Measurements from ENCODE around the gene GFRA1.

The GFRA1 gene

DNA sequence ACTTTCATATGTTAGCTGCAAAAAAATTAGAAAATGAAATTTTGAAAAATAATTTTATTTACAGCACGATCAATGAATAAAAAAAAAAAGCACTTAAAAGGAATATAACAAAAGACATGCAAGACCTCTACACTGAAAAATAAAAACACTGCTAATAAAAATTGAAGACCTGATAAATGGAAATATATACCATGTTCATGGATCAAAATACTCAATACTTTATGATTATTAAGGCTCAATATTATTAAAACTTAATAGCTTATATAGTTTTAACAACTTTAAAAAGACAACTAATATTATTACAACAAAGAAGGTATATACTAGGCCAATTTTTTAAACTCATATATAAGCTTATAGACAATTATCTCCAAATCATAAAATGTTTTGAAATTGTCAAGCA is 143.0 kb downstream of the GFRA1 start:
- ATAC-seq (ENCODE audit: insufficient read depth, low read depth) (no peak), DNase-seq (no peak)
- TF ChIP-seq CTCF (IDR thresholded peaks at IDR 0.05; ENCODE audit: borderline replicate concordance, extremely low read depth, low read length, poor library complexity, severe bottlenecking) (no peak), EZH2 (IDR thresholded peaks at IDR 0.05; ENCODE audit: borderline replicate concordance, low read depth, low read length, severe bottlenecking) (no peak)
- Histone ChIP-seq H3K27me3 (ENCODE audit: insufficient read depth, low read length, poor library complexity) (no peaks in the 10 kb centered on the region), H2AFZ (ENCODE audit: low read depth, low read length) (no peak overlapping the region), H4K20me1 (ENCODE audit: insufficient read depth, low read length) (no peaks in the 10 kb centered on the region), H3K4me2 (ENCODE audit: insufficient read depth, low read length) (no peak overlapping the region), H3K4me1 (ENCODE audit: insufficient read depth, low read length) (no peaks in the 10 kb centered on the region), H3K36me3 (ENCODE audit: insufficient read depth, low read length) (no peaks in the 10 kb centered on the region), H3K9me3 (ENCODE audit: insufficient read depth, low read length, severe bottlenecking) (no peaks in the 10 kb centered on the region), H3K79me2 (ENCODE audit: insufficient read depth, low read length) (no peaks in the 10 kb centered on the region), H3K9ac (ENCODE audit: low read depth, low read length) (no peak overlapping the region), H3K27ac (ENCODE audit: low read length) (no peak overlapping the region), H3K4me3 (ENCODE audit: low read depth in 1 of 2, low read length in 2 of 2) (no peak overlapping the region)

DNA sequence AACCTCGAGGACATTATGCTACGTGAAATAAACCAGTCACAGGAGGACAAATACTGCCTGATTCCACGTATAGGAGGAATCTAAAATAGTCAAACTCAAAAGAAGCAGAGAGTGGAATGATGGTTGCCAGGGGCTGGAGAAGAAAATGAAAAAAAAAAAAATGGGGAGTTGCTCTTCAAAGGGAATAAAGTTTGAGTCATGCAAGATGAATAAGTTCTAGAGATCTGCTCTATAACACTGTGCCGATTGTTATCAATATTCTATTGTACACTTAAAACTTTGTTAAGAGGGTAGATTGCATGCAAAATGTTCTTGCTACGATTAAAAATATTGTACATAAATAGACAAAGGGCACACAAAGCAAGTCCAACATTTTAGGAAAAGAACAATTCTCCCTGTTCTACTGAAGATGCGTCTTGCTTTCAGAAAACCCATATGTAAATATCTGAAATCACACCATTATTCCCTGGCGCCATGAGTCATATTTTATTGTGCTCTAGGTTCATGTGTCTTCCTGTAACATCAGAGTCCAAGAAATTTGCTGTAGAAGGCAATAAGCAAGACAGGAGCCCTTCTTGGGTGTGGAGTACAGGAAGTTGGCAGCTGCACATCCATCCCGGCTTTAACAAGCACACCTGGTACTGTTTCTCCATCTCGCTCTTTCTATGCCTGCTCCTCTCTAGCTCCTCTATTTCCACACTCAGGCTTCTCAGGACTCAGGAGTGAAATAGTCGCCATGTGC is 145.9 kb downstream of the GFRA1 start:
- H3K4me2 ChIP-seq (ENCODE audit: insufficient read depth, low read length) = no peak overlapping the region
- H3K9me3 ChIP-seq (ENCODE audit: insufficient read depth, low read length, severe bottlenecking) = no peaks in the 10 kb centered on the region
- no peak overlapping the region for H3K27ac ChIP-seq (ENCODE audit: low read length)
- DNase-seq (no peak), ATAC-seq (ENCODE audit: insufficient read depth, low read depth) (no peak)
- H3K79me2 ChIP-seq (ENCODE audit: insufficient read depth, low read length) = no peaks in the 10 kb centered on the region
- no peak overlapping the region for H3K9ac ChIP-seq (ENCODE audit: low read depth, low read length)
- H2AFZ ChIP-seq (ENCODE audit: low read depth, low read length) = no peak overlapping the region
- H4K20me1 ChIP-seq (ENCODE audit: insufficient read depth, low read length) = no peaks in the 10 kb centered on the region
- H3K4me1 ChIP-seq (ENCODE audit: insufficient read depth, low read length) = no peaks in the 10 kb centered on the region
- H3K36me3 ChIP-seq (ENCODE audit: insufficient read depth, low read length) = no peaks in the 10 kb centered on the region
- TF ChIP-seq EZH2 (IDR thresholded peaks at IDR 0.05; ENCODE audit: borderline replicate concordance, low read depth, low read length, severe bottlenecking) (no peak), CTCF (IDR thresholded peaks at IDR 0.05; ENCODE audit: borderline replicate concordance, extremely low read depth, low read length, poor library complexity, severe bottlenecking) (no peak)
- H3K27me3 ChIP-seq (ENCODE audit: insufficient read depth, low read length, poor library complexity) = no peaks in the 10 kb centered on the region
- no peak overlapping the region for H3K4me3 ChIP-seq (ENCODE audit: low read depth in 1 of 2, low read length in 2 of 2)

DNA sequence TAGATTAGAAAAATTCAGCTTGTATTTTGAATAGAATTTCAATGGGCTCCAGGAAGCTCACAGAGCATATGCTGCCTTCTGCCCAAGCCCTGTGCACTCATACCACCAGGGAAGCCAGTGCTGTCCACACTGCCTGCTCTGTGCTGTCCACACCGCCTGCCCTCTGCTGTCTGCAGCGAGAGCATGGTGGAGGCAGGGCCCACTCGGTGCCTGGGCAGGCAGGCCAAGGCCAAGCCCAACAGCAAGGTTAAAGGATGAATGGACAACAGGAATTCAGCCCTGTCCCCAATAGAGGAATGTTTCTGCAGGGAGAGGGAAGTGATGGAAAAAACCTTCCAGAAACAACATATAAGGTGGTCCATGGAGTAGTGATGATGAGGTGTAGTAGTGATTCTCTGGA is 146.8 kb downstream of the GFRA1 start:
- Histone ChIP-seq H3K27me3 (ENCODE audit: insufficient read depth, low read length, poor library complexity) (no peaks in the 10 kb centered on the region), H2AFZ (ENCODE audit: low read depth, low read length) (no peak overlapping the region), H3K9ac (ENCODE audit: low read depth, low read length) (no peak overlapping the region), H3K4me2 (ENCODE audit: insufficient read depth, low read length) (no peak overlapping the region), H3K27ac (ENCODE audit: low read length) (no peak overlapping the region), H4K20me1 (ENCODE audit: insufficient read depth, low read length) (no peaks in the 10 kb centered on the region), H3K36me3 (ENCODE audit: insufficient read depth, low read length) (no peaks in the 10 kb centered on the region), H3K4me1 (ENCODE audit: insufficient read depth, low read length) (no peaks in the 10 kb centered on the region), H3K79me2 (ENCODE audit: insufficient read depth, low read length) (no peaks in the 10 kb centered on the region), H3K4me3 (ENCODE audit: low read depth in 1 of 2, low read length in 2 of 2) (no peak overlapping the region), H3K9me3 (ENCODE audit: insufficient read depth, low read length, severe bottlenecking) (no peaks in the 10 kb centered on the region)
- TF ChIP-seq CTCF (IDR thresholded peaks at IDR 0.05; ENCODE audit: borderline replicate concordance, extremely low read depth, low read length, poor library complexity, severe bottlenecking) = no peak
- no peak for TF ChIP-seq EZH2 (IDR thresholded peaks at IDR 0.05; ENCODE audit: borderline replicate concordance, low read depth, low read length, severe bottlenecking)
- DNase-seq = no peak
- no peak for ATAC-seq (ENCODE audit: insufficient read depth, low read depth)
